ENCODE measurements around the gene KIF3C.
"Not testable (repeated sequence)": the region's sequence is repeated elsewhere in the genome, so short reads cannot be mapped to it uniquely, and the experiment has no call there.

Gene KIF3C

GRCh38 chr2:25982273-25982967 is at the start of gene KIF3C:
Gene KIF3C, minus strand, starts transcription at chr2:25982497. Its CDS starts 580 bp downstream, at chr2:25981917.
- DNase-seq = peak; percentile 78

- DNase-seq = not testable (repeated sequence)
Measured at GRCh38 chr2:26028083-26028482, 45.8 kb upstream of the KIF3C start.

GRCh38 chr2:26025509-26025908 is 43.2 kb upstream of the KIF3C start:
- no peak for DNase-seq

GRCh38 chr2:26024260-26024659 is 42.0 kb upstream of the KIF3C start:
- no peak for DNase-seq

- DNase-seq = no peak
Measured at GRCh38 chr2:26020231-26020640, 37.9 kb upstream of the KIF3C start.

- no peak for DNase-seq
Measured at GRCh38 chr2:26018184-26019055, 36.1 kb upstream of the KIF3C start.

GRCh38 chr2:26017464-26018183 is 35.3 kb upstream of the KIF3C start:
- no peak for DNase-seq

- DNase-seq = not testable (repeated sequence)
Measured at GRCh38 chr2:26016706-26017045, 34.4 kb upstream of the KIF3C start.

GRCh38 chr2:26016012-26016705 is 33.9 kb upstream of the KIF3C start:
- DNase-seq = no peak

- no peak for DNase-seq
Measured at GRCh38 chr2:26013668-26014067, 31.4 kb upstream of the KIF3C start.

GRCh38 chr2:26011990-26012856 is 29.9 kb upstream of the KIF3C start:
- DNase-seq = no peak

GRCh38 chr2:26011609-26011989 is 29.3 kb upstream of the KIF3C start:
- DNase-seq = no peak

GRCh38 chr2:26010943-26011342 is 28.6 kb upstream of the KIF3C start:
- no peak for DNase-seq

GRCh38 chr2:26009567-26009963 is 27.3 kb upstream of the KIF3C start:
- DNase-seq = no peak

GRCh38 chr2:26008851-26009566 is 26.7 kb upstream of the KIF3C start:
- DNase-seq = peak; percentile 32

- no peak for DNase-seq
Measured at GRCh38 chr2:26008095-26008494, 25.8 kb upstream of the KIF3C start.

GRCh38 chr2:26002632-26003310 is 20.5 kb upstream of the KIF3C start:
- no peak for DNase-seq

GRCh38 chr2:26001743-26002351 is 19.6 kb upstream of the KIF3C start:
- DNase-seq = no peak

GRCh38 chr2:26000561-26001082 is 18.3 kb upstream of the KIF3C start:
- DNase-seq = no peak

GRCh38 chr2:25999406-25999805 is 17.1 kb upstream of the KIF3C start:
- not testable (repeated sequence) for DNase-seq

Measured in CD4-positive, alpha-beta T cell treated with Interleukin-10 for 1 hour (primary cell).